WTC11 (cell line): ENCODE measurements around the gene ZNF223.

Experiments
- ATF3 ChIP-seq: sonication (generic); formaldehyde crosslinking; conservative IDR thresholded peaks from 2 replicates; pipeline ENCODE4 v1.8.1; 2022; ENCODE audit warnings: mild to moderate bottlenecking, missing genetic modification reagents
- CREB1 ChIP-seq: sonication (generic); formaldehyde crosslinking; IDR thresholded peaks from 2 replicates; pipeline ENCODE4 v1.8.0; 2023; ENCODE audit warnings: mild to moderate bottlenecking, missing genetic modification reagents
- CTCF ChIP-seq: fragments of 200-600 bp; IDR thresholded peaks from 2 replicates; pipeline ENCODE4 v1.8.0; 2022; ENCODE audit warnings: antibody characterized with exemption
- ESRRA ChIP-seq: sonication (generic); formaldehyde crosslinking; IDR thresholded peaks from 2 replicates; pipeline ENCODE4 v1.8.1; 2022; ENCODE audit warnings: mild to moderate bottlenecking, missing genetic modification reagents, borderline replicate concordance
- JUN ChIP-seq: sonication (generic); formaldehyde crosslinking; IDR thresholded peaks from 2 replicates; pipeline ENCODE4 v1.8.0; 2023; ENCODE audit warnings: mild to moderate bottlenecking, missing genetic modification reagents
- ZNF416 ChIP-seq: fragments of 250-450 bp; sonication (Bioruptor Pico); IDR thresholded peaks from 2 replicates; pipeline ENCODE4 v1.9.0; 2021; ENCODE audit warnings: mild to moderate bottlenecking, inconsistent platforms

- TF ChIP-seq ZNF416 (CRISPR knock-in tag) (no peak), CTCF (no peak), JUN (no peak), CREB1 (CRISPR knock-in tag) (no peak), ATF3 (CRISPR knock-in tag) (no peak), ESRRA (CRISPR knock-in tag) (no peak)
These were observed 32.3 kb upstream of the ZNF223 start for GRCh38 chr19:44019498-44019897.
